ENCODE results near the gene GRPEL1.

GRPEL1 gene

GRCh38 chr4:7067452-7068278 is at the start of gene GRPEL1:
GRPEL1 (minus strand) TSS chr4:7068064; CDS start chr4:7068032, 32 bp downstream.
- Mint-ChIP-seq H3K36me3 (peaks cover 10% of the 10 kb centered on the region), H3K4me3 (peak within 1 kb of the TSS; percentile 95), H3K9me3 (ENCODE audit: low read depth) (no peaks in the 10 kb centered on the region), H3K4me1 (ENCODE audit: low read depth) (peaks cover 51% of the 10 kb centered on the region), H3K27ac (peak within 1 kb of the TSS; percentile 96), H3K27me3 (no peaks in the 10 kb centered on the region)

- Mint-ChIP-seq H3K36me3 (peaks cover 3% of the 10 kb centered on the region), H3K27me3 (peaks cover 14% of the 10 kb centered on the region), H3K9me3 (ENCODE audit: low read depth) (no peaks in the 10 kb centered on the region), H3K4me1 (ENCODE audit: low read depth) (no peaks in the 10 kb centered on the region), H3K4me3 (no peak overlapping the region), H3K27ac (no peak overlapping the region)
Measured at GRCh38 chr4:7116705-7117104, 48.8 kb upstream of the GRPEL1 start.

- Mint-ChIP-seq H3K4me3 (no peak overlapping the region), H3K27me3 (peaks cover 14% of the 10 kb centered on the region), H3K4me1 (ENCODE audit: low read depth) (no peaks in the 10 kb centered on the region), H3K27ac (no peak overlapping the region), H3K9me3 (ENCODE audit: low read depth) (no peaks in the 10 kb centered on the region), H3K36me3 (peaks cover 3% of the 10 kb centered on the region)
Measured at GRCh38 chr4:7115557-7116340, 47.9 kb upstream of the GRPEL1 start.

- H3K27ac Mint-ChIP-seq, result no peak overlapping the region
- H3K4me3 Mint-ChIP-seq, result no peak overlapping the region
- H3K4me1 Mint-ChIP-seq (ENCODE audit: low read depth), result no peaks in the 10 kb centered on the region
- peaks cover 6% of the 10 kb centered on the region for H3K36me3 Mint-ChIP-seq
- peaks cover 2% of the 10 kb centered on the region for H3K27me3 Mint-ChIP-seq
- H3K9me3 Mint-ChIP-seq (ENCODE audit: low read depth), result no peaks in the 10 kb centered on the region
Measured at GRCh38 chr4:7112656-7113055, 44.8 kb upstream of the GRPEL1 start.

GRCh38 chr4:7111441-7111840 is 43.6 kb upstream of the GRPEL1 start:
- Mint-ChIP-seq H3K4me1 (ENCODE audit: low read depth) (no peaks in the 10 kb centered on the region), H3K27ac (no peak overlapping the region), H3K27me3 (no peaks in the 10 kb centered on the region), H3K9me3 (ENCODE audit: low read depth) (no peaks in the 10 kb centered on the region), H3K4me3 (no peak overlapping the region), H3K36me3 (peaks cover 6% of the 10 kb centered on the region)

- H3K4me3 Mint-ChIP-seq, result no peak overlapping the region
- no peak overlapping the region for H3K27ac Mint-ChIP-seq
- H3K9me3 Mint-ChIP-seq (ENCODE audit: low read depth), result no peaks in the 10 kb centered on the region
- no peaks in the 10 kb centered on the region for H3K27me3 Mint-ChIP-seq
- no peaks in the 10 kb centered on the region for H3K4me1 Mint-ChIP-seq (ENCODE audit: low read depth)
- peaks cover 6% of the 10 kb centered on the region for H3K36me3 Mint-ChIP-seq
Measured at GRCh38 chr4:7110546-7110945, 42.7 kb upstream of the GRPEL1 start.

- H3K36me3 Mint-ChIP-seq, result peaks cover 6% of the 10 kb centered on the region
- no peak overlapping the region for H3K27ac Mint-ChIP-seq
- H3K27me3 Mint-ChIP-seq, result no peaks in the 10 kb centered on the region
- no peaks in the 10 kb centered on the region for H3K4me1 Mint-ChIP-seq (ENCODE audit: low read depth)
- H3K9me3 Mint-ChIP-seq (ENCODE audit: low read depth), result no peaks in the 10 kb centered on the region
- H3K4me3 Mint-ChIP-seq, result no peak overlapping the region
Measured at GRCh38 chr4:7109169-7109568, 41.3 kb upstream of the GRPEL1 start.

- Mint-ChIP-seq H3K27me3 (no peaks in the 10 kb centered on the region), H3K4me3 (no peak overlapping the region), H3K27ac (no peak overlapping the region), H3K9me3 (ENCODE audit: low read depth) (no peaks in the 10 kb centered on the region), H3K4me1 (ENCODE audit: low read depth) (no peaks in the 10 kb centered on the region), H3K36me3 (peaks cover 6% of the 10 kb centered on the region)
Measured at GRCh38 chr4:7108660-7109059, 40.8 kb upstream of the GRPEL1 start.

GRCh38 chr4:7108046-7108625 is 40.3 kb upstream of the GRPEL1 start:
- Mint-ChIP-seq H3K4me1 (ENCODE audit: low read depth) (peaks cover 3% of the 10 kb centered on the region), H3K27me3 (no peaks in the 10 kb centered on the region), H3K36me3 (peaks cover 6% of the 10 kb centered on the region), H3K9me3 (ENCODE audit: low read depth) (no peaks in the 10 kb centered on the region), H3K27ac (no peak overlapping the region), H3K4me3 (no peak overlapping the region)

GRCh38 chr4:7107166-7107905 is 39.5 kb upstream of the GRPEL1 start:
- no peaks in the 10 kb centered on the region for H3K27me3 Mint-ChIP-seq
- H3K36me3 Mint-ChIP-seq, result peaks cover 6% of the 10 kb centered on the region
- H3K4me1 Mint-ChIP-seq (ENCODE audit: low read depth), result peaks cover 10% of the 10 kb centered on the region
- no peaks in the 10 kb centered on the region for H3K9me3 Mint-ChIP-seq (ENCODE audit: low read depth)
- no peak overlapping the region for H3K4me3 Mint-ChIP-seq
- H3K27ac Mint-ChIP-seq, result no peak overlapping the region

GRCh38 chr4:7105276-7105675 is 37.4 kb upstream of the GRPEL1 start:
- Mint-ChIP-seq H3K27me3 (no peaks in the 10 kb centered on the region), H3K36me3 (peaks cover 3% of the 10 kb centered on the region), H3K4me3 (no peak overlapping the region), H3K4me1 (ENCODE audit: low read depth) (peaks cover 18% of the 10 kb centered on the region), H3K27ac (no peak overlapping the region), H3K9me3 (ENCODE audit: low read depth) (no peaks in the 10 kb centered on the region)

- Mint-ChIP-seq H3K36me3 (no peaks in the 10 kb centered on the region), H3K4me3 (peak overlapping the region; percentile 30), H3K9me3 (ENCODE audit: low read depth) (no peaks in the 10 kb centered on the region), H3K27me3 (no peaks in the 10 kb centered on the region), H3K4me1 (ENCODE audit: low read depth) (peaks cover 18% of the 10 kb centered on the region), H3K27ac (no peak overlapping the region)
Measured at GRCh38 chr4:7104366-7105031, 36.6 kb upstream of the GRPEL1 start.

- no peaks in the 10 kb centered on the region for H3K36me3 Mint-ChIP-seq
- H3K4me1 Mint-ChIP-seq (ENCODE audit: low read depth), result peaks cover 18% of the 10 kb centered on the region
- H3K27me3 Mint-ChIP-seq, result no peaks in the 10 kb centered on the region
- peak overlapping the region; percentile 90 for H3K4me3 Mint-ChIP-seq
- no peaks in the 10 kb centered on the region for H3K9me3 Mint-ChIP-seq (ENCODE audit: low read depth)
- H3K27ac Mint-ChIP-seq, result no peak overlapping the region
Measured at GRCh38 chr4:7103607-7104365, 35.9 kb upstream of the GRPEL1 start.

Measured in activated naive CD8-positive, alpha-beta T cell (primary cell).